H1 (cell line): ENCODE measurements around the gene TSHR. TPM values are rescaled to one million over a fixed set of nuclear protein-coding genes. Genes with fewer than 3 reads are reported as not detected.

Experiments used
- E2F6 ChIP-seq: IDR thresholded peaks from 2 replicates; pipeline ENCODE4 v1.6.1; 2012; ENCODE audit warnings: inconsistent platforms
- polyA plus RNA-seq, 7 experiments: library from polyadenylated mRNA; depleted of rRNA in 3 of 7; stranded (reverse) in 5 of 7; unstranded in 2 of 7; fragments of >200 nt in 5 of 7; fragments of 200-250 nt in 2 of 7; gene quantifications; 1 replicate in 5 of 7; 2 replicates in 1 of 7; 4 replicates in 1 of 7; pipeline versions ENCODE4 v1.2.1 to v1.2.3, GENCODE V29; 2011 to 2013; ENCODE audit warnings: missing spikeins in 2 of 7, mixed read lengths in 2 of 7
- total RNA-seq: library from RNA; stranded (reverse); fragmentation: NEBNext Ultra II Directional; extraction: Animal tissue kit (Norgen Biotek cat#: 25700); gene quantifications from 2 replicates; pipeline ENCODE4 v1.2.1, GENCODE V29; 2021

TSHR gene
- total and polyA plus RNA-seq, 2 of the 8 experiments (the other 6 are each of a cell fraction or from before 2014, with no cell fraction given): 0.27 TPM; not detected in 1

GRCh38 chr14:80923368-80923767 is 32.1 kb upstream of the TSHR start (continued):
- no peak for TF ChIP-seq E2F6
